Measurements from ENCODE around the gene ORC6. TPM values are rescaled to one million over a fixed set of nuclear protein-coding genes. Genes with fewer than 3 reads are reported as not detected.

Gene ORC6
- total RNA-seq, 1 experiment from 2014 or later = 95.0 TPM

GRCh38 chr16:46730126-46730525 is 40.7 kb downstream of the ORC6 start:
- Mint-ChIP-seq H3K4me3 (no peak overlapping the region), H3K9me3 (peaks cover 0 to 5% of the 10 kb centered on the region in 2 experiments; a peak in 3 of 5 replicates), H3K36me3 (ENCODE audit: insufficient read depth in 1 of 3, low read depth in 3 of 3) (no peaks in the 10 kb centered on the region; a peak in 1 of 7 replicates), H3K27me3 (ENCODE audit: low read depth) (no peaks in the 10 kb centered on the region), H3K27ac (no peak overlapping the region), H3K4me1 (peaks cover 0 to 3% of the 10 kb centered on the region in 2 experiments; a peak in 1 of 4 replicates)
- H3K18ac ChIP-seq (ENCODE audit: insufficient read length, low read depth, low read length) = no peak overlapping the region
- no CpG with 5 or more reads among the region's 8 CpGs for WGBS (ENCODE audit: extremely low coverage, insufficient read length, low lambda C conversion rate)
- H2BK15ac ChIP-seq (ENCODE audit: low read depth, low read length) = no peak overlapping the region
- no peak overlapping the region for H4K8ac ChIP-seq (replicated peaks; ENCODE audit: insufficient read length, low read depth, low read length)
- no peak for TF ChIP-seq CTCF (conservative IDR thresholded peaks at IDR 0.05)
- no peaks in the 10 kb centered on the region for H3K23me2 ChIP-seq (ENCODE audit: insufficient read length, low read depth, low read length, poor library complexity, severe bottlenecking)
- no peak overlapping the region for H2AFZ ChIP-seq (ENCODE audit: low read length)
- DNase-seq = no peak
- H2BK120ac ChIP-seq (ENCODE audit: low read depth, low read length, poor library complexity, severe bottlenecking) = no peak overlapping the region
- no peaks in the 10 kb centered on the region for H3K27me3 ChIP-seq (ENCODE audit: insufficient read depth, low read length)
- H2BK20ac ChIP-seq (ENCODE audit: low read depth, low read length, poor library complexity, severe bottlenecking) = no peak overlapping the region
- H3K4ac ChIP-seq (ENCODE audit: low read depth, low read length) = no peak overlapping the region
- no peaks in the 10 kb centered on the region for H3K79me2 ChIP-seq (ENCODE audit: insufficient read depth, low read length)
- no peak overlapping the region for H3K9ac ChIP-seq (ENCODE audit: extremely low read depth, insufficient read length, low read length)
- H2AK5ac ChIP-seq (ENCODE audit: insufficient read length, low read length) = no peak overlapping the region
- no peak overlapping the region for H3K56ac ChIP-seq (ENCODE audit: insufficient read length, low read depth, low read length)
- no peak overlapping the region for H3K4me2 ChIP-seq (ENCODE audit: insufficient read depth, insufficient read length, low read length)
- no peak overlapping the region for H3K14ac ChIP-seq (ENCODE audit: insufficient read depth, low read length)
- H4K91ac ChIP-seq (ENCODE audit: insufficient read length, low read depth, low read length) = no peak overlapping the region
- H4K20me1 ChIP-seq (ENCODE audit: control insufficient read depth, insufficient read depth, insufficient read length) = no peaks in the 10 kb centered on the region
- H3K23ac ChIP-seq (ENCODE audit: insufficient read length, low read depth, low read length) = no peak overlapping the region
- H3K27ac ChIP-seq (ENCODE audit: insufficient read length, low read depth, low read length) = no peak overlapping the region
- no peaks in the 10 kb centered on the region for H3K79me1 ChIP-seq (ENCODE audit: insufficient read depth, low read depth, low read length, poor library complexity, severe bottlenecking)
- H2BK12ac ChIP-seq (ENCODE audit: insufficient read length, low read depth, low read length) = no peak overlapping the region
- H3K9me3 ChIP-seq (ENCODE audit: control insufficient read depth, low read depth, low read length) = no peaks in the 10 kb centered on the region
- H4K5ac ChIP-seq (ENCODE audit: insufficient read length, low read depth, low read length) = no peak overlapping the region
- no peak overlapping the region for H2BK5ac ChIP-seq (ENCODE audit: insufficient read length, low read length)
- H3K4me1 ChIP-seq (ENCODE audit: insufficient read depth, low read length) = no peaks in the 10 kb centered on the region
- H3T11ph ChIP-seq (ENCODE audit: low read length) = no peak overlapping the region

All from H9 (cell line).